HG03469 (cell line): ENCODE measurements around the gene PRKAR2B.
"Not testable (repeated sequence)": the region's sequence is repeated elsewhere in the genome, so short reads cannot be mapped to it uniquely, and the experiment has no call there.

ENCODE experiments used
- ATAC-seq: cut with Tn5 transposase; IDR thresholded peaks from one replicate; pipeline ENCODE4 v1.9.1; 2021; ENCODE audit warnings: mild to moderate bottlenecking, moderate library complexity, moderate number of reproducible peaks; ENCODE audit not compliant: unreplicated experiment

PRKAR2B gene

DNA sequence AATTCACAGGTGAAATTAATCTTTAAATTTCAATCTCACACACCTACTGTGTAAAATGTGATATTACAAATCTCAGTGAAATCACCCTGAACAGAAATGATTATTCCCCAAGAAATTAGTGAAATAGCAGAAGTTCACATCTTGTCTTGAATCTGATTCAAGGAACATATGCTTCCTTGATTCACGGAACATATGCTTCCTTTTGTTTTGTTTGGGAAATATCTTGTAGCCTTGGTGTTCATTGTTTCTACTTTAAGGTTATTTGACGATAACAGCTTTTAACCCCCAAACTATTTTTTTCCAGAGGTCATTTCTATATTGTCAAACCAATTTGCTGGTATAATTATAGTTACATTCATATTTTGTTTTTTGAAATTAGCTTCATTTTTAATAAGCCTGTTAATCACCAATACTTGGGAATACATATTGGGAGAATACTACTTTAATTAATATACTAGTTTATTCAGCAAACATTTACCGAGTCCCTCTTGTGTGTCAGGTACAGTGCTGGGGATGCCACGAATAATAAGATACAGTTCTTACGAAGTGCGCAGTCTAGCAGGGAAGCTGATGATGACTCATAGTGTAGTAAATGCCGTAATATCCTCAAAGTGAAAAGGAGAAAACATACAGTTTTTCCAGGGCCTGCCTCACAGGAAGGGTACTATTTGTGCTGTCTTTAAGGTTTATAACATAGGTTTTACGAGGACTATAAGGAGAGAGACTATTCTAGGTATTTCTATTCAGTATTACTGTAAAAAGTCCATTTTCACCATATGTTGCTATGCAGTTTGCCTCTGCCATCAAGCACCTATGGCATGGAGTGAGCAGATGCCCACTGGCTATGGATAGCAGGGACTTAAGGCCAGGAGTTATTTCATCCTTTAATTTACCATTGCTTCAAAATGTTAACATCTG lies 32.5 kb downstream of the PRKAR2B start:
- ATAC-seq = no peak

GRCh38 chr7:107077699-107078516 lies 33.4 kb downstream of the PRKAR2B start:
- ATAC-seq = no peak

GRCh38 chr7:107078517-107078966 lies 34.0 kb downstream of the PRKAR2B start:
- ATAC-seq = no peak

DNA sequence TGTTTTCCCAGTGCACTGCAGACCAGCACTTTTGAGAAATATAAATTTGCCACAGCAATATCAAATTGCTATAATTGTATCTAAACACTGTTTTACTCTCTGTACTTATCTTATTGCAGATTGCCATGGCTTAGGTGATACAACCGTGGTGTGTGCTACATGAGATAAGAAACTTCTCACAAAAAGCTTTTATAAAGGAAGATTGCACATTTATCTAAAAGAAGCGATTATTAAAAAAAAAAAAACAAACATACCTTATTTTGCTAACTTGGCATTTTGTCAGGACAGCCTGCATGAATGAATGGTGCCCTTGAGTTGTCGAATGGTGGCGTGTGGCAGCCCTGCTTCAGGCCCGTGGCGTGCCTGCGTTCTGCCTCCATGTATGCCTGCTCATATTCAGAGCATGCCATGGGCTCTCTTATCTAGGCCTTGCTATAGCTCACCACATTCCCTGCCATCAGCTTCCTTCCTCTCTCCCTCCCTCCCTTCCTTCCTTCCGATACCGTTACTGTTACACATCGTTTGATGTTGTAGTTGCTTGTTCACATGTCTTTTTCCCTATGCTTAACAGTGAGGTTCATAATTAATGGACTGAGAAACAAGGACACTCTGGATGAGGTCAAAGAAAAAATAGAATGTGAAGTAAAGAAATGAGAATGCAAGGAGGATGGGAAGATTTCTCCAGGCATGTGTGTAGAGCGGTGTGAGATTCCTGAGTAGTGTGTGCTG lies 34.9 kb downstream of the PRKAR2B start:
- no peak for ATAC-seq

DNA sequence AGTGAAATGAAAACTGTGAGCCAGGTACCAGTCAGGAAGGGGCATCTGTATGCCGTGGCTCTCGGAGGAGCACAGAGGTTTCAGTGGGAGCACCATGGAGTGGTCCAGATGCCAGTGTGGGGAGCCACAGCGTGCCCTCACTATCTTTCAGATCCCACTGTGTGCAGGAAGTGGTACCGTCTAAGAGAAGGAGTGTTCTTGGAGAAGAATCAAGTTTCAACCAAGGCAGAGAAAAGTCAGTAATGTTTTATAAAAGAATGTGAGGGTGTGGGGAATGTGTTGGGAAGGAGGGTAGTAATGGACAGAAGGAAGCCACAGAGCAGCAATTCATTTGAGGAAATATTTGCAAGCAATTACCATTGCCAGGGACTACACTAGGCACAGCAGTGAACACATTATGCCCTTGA lies 35.6 kb downstream of the PRKAR2B start:
- no peak for ATAC-seq

GRCh38 chr7:107080533-107080932 lies 36.0 kb downstream of the PRKAR2B start:
- ATAC-seq = no peak

DNA sequence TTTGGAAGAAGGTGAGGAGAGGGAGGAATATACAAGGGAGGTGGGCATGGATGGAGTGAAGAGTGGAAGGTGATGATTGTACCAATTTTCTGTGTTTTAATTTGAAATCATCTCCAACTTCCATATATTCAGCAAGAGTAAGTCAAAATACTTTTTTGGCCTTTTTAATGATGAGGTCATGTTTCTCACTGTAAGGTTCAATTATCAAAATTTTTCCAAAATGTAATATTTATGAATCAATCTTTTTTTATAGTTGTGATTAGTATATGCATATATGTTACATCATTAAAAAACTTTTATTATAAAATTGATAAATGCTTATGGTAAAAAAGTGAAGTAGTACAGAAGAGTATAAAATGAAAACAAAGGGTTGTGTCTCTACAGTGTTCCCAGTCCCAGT lies 40.7 kb downstream of the PRKAR2B start:
- no peak for ATAC-seq

- no peak for ATAC-seq
Observed at GRCh38 chr7:107089627-107090026, 45.1 kb downstream of the PRKAR2B start.

GRCh38 chr7:107090457-107090856 lies 46.0 kb downstream of the PRKAR2B start:
- ATAC-seq = no peak

- no peak for ATAC-seq
Observed at GRCh38 chr7:107091306-107091705, 46.8 kb downstream of the PRKAR2B start.

GRCh38 chr7:107093671-107094070 lies 49.2 kb downstream of the PRKAR2B start:
- ATAC-seq = not testable (repeated sequence)

GRCh38 chr7:107099154-107099553 lies 54.6 kb downstream of the PRKAR2B start:
- not testable (repeated sequence) for ATAC-seq

GRCh38 chr7:107100824-107101223 lies 56.3 kb downstream of the PRKAR2B start:
- no peak for ATAC-seq

DNA sequence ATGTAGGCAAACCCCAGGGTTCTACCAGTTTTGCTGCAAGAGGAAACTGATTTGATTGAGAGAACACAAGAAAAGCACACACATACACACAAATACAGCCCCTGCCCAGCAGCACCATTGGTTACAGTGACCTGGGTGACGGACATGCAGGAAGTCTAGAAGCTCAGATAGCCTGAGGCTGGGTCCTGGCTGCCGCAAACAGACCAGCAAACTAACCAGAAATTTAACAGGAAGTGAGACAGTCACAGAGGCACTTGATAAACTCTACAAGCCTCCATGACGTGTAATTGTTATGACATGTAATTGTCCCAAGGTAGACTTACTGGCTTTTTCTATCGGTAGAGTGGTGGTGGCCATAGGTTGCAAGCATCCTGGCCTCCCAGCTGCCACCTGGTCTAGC lies 58.9 kb downstream of the PRKAR2B start:
- no peak for ATAC-seq

DNA sequence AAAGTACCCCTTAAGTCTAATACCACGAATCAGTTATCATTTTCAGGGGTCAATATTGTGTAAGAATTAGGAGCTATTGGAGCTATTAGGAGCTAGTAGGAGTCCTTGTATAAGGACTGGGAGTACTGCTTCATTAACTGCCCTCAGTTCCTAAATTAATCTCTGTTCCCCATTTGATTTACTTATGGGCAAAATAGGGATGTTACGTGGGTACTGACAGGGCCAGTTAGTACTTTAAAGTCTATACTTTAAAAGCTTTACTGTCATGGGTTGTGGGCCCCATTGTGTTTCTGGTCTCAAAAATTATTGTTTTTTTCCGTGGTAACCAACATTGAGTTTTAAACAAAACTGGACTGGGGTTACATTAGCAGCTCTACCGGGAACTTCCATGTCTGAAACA lies 60.3 kb downstream of the PRKAR2B start:
- ATAC-seq = no peak

DNA sequence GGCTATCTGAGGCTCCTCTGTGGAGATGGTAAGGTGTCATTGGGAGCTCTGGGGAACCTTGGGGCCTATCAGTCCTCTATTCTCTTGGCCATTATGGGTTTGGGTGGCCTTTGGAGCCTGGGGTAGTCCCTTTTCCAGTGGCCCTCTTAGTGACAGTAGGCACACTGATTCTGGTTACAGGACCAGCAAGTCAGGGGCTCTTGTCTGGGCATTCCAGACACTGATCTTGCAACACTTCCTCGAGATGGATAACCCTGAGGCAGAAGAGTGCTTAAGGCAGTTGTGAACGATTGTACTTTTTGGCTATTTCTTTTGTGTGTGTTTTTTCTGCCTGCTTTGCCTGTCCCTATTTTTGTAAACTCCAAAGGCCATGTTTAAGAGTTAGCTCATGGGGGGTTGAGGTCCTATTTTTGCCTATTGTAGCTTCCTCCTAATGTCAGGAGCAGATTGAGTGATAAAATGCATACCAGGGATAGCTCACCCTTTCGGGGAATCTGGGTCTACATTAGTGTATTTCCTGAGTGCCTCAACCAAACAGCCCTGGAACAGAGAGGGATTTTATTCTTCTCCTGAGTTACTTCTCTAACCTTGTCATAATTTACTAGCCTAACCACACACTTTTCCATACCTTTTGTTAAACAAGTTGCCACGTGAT lies 61.2 kb downstream of the PRKAR2B start:
- no peak for ATAC-seq

DNA sequence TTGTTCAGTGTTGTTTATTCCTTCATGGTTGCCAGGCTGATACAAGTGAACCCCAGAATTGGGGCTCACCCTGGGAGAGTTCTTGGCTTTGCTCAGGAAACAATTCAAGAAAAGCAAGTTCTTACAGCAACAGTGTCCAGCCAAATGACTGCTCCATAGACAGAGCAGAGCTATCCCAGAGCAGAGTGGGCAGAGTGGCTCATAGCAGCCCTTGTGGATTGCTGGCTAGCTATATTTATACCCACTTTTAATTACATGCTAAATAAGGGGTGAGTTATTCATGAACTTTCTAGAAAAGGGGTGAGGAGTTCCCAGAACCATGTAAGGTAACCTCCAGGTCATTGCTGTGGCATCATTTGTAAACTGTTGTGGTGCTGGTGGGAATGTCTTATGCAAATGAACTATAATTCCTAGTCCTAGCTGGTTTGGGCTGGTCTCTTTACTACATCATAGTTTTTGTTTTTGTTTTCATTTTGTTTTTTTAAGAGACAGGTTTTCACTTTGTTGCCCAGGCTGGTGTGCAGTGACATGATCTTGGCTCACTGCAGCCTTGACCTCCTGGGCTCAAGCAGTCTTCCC lies 64.4 kb downstream of the PRKAR2B start:
- ATAC-seq = no peak

DNA sequence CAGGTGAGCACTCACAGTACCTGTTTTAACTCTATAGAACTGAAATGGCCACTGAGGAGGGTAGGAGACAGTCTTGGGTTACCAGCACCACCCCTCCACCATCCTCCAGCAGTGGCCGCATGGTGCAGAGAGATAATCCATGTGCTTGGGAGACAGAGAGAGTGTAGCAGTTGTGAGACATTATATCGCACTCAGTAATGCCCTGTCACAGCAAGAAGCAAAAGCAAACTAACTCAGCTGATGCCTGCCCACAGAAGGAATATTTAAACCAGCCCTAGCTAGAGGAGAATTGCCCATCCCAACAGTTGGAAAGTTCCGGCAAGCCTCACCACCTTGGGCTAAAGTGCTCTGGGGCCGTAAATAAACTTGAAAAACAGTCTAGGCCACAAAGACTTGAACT lies 65.5 kb downstream of the PRKAR2B start:
- ATAC-seq = no peak

GRCh38 chr7:107111196-107111595 lies 66.7 kb downstream of the PRKAR2B start:
- no peak for ATAC-seq

- ATAC-seq = no peak
Observed at GRCh38 chr7:107113866-107114265, 69.4 kb downstream of the PRKAR2B start.
